Activated CD8-positive, alpha-beta T cell treated with anti-CD3 and anti-CD28 coated beads for 36 hours (primary cell): ENCODE measurements around the gene INS. TPM values are rescaled to one million over a fixed set of nuclear protein-coding genes. Genes with fewer than 3 reads are reported as not detected.

ENCODE experiments used
- ATAC-seq: fragments of 200-7000 bp; cut with Tn5 transposase; one replicate; pipeline ENCODE4 v1.10.0; 2021; ENCODE audit warnings: mild to moderate bottlenecking, moderate library complexity
- CTCF ChIA-PET: fragments of 350-600 bp; sonication (Branson Sonifier 250); formaldehyde crosslinking; loops from one replicate; lab custom pipeline; 2021; ENCODE audit warnings: antibody characterized with exemption; lab: Charles Lee
- POLR2A ChIA-PET: fragments of 350-600 bp; sonication (Branson Sonifier 250); formaldehyde crosslinking; loops from one replicate; lab custom pipeline; 2021; ENCODE audit warnings: antibody characterized with exemption; lab: Charles Lee
- DNase-seq: peaks from one replicate; pipeline ENCODE4 v3.0.0-alpha.2; 2020
- H3K27ac Mint-ChIP-seq: one replicate; pipeline ENCODE4 v1.8.0; 2021; ENCODE audit warnings: mild to moderate bottlenecking, mixed read lengths
- H3K27me3 Mint-ChIP-seq: one replicate; pipeline ENCODE4 v1.8.0; 2021; ENCODE audit warnings: mixed read lengths
- H3K36me3 Mint-ChIP-seq: one replicate; pipeline ENCODE4 v1.8.0; 2021; ENCODE audit warnings: low read depth, mixed read lengths
- H3K4me1 Mint-ChIP-seq: one replicate; pipeline ENCODE4 v1.8.0; 2021; ENCODE audit warnings: low read depth, mixed read lengths
- H3K4me3 Mint-ChIP-seq: one replicate; pipeline ENCODE4 v1.8.0; 2021; ENCODE audit warnings: mild to moderate bottlenecking, moderate library complexity, mixed read lengths
- H3K9me3 Mint-ChIP-seq: one replicate; pipeline ENCODE4 v1.8.0; 2021; ENCODE audit warnings: mixed read lengths
- CTCF ChIP-seq: fragments of 200-600 bp; IDR thresholded peaks from one replicate; pipeline ENCODE4 v1.8.0; 2022; ENCODE audit warnings: antibody characterized with exemption, mild to moderate bottlenecking
- intact Hi-C: fragments of 100-400 bp; cut with micrococcal nuclease; formaldehyde crosslinking; loops from one replicate; pipeline ENCODE4 v1.10.0; 2022
- total RNA-seq, 2 experiments: library from RNA; stranded (reverse); gene quantifications; one replicate each; pipeline ENCODE4 v1.2.3, GENCODE V29; 2021

INS gene
- total RNA-seq, 2 experiments from 2014 or later = not detected

GRCh38 chr11:2188745-2189144, 27.7 kb upstream of the INS start:
- intact Hi-C loops = no loop called here
- H3K4me3 Mint-ChIP-seq = no peak overlapping the region

GRCh38 chr11:2187280-2187707, 26.3 kb upstream of the INS start:
- ChIA-PET POLR2A (no interaction called here), CTCF (interaction anchor here (0.8 to 4.2 kb wide), 8 partner anchors 11 to 234 kb away, joined by 3 to 42 read pairs (median 7); partner anchors contain the start of genes C11orf21 and TSPAN32)
- no peak for DNase-seq
- H3K27me3 Mint-ChIP-seq = peaks cover 19% of the 10 kb centered on the region
- no peak overlapping the region for H3K4me3 Mint-ChIP-seq
- H3K27ac Mint-ChIP-seq = no peak overlapping the region
- H3K9me3 Mint-ChIP-seq = no peaks in the 10 kb centered on the region
- ATAC-seq = no peak
- no peaks in the 10 kb centered on the region for H3K4me1 Mint-ChIP-seq
- H3K36me3 Mint-ChIP-seq = no peaks in the 10 kb centered on the region
- no peak for TF ChIP-seq CTCF
- intact Hi-C loops = no loop called here

More at GRCh38 chr11:2188745-2189144, 27.7 kb upstream of the INS start:
- no peak for ATAC-seq
- Mint-ChIP-seq H3K36me3 (no peaks in the 10 kb centered on the region), H3K4me1 (no peaks in the 10 kb centered on the region), H3K27ac (no peak overlapping the region), H3K27me3 (peaks cover 19% of the 10 kb centered on the region), H3K9me3 (no peaks in the 10 kb centered on the region)
- no peak for DNase-seq
- ChIA-PET POLR2A (no interaction called here), CTCF (interaction anchor here (0.6 to 3.4 kb wide), 2 partner anchors 110 to 117 kb away, joined by 3 to 26 read pairs; no protein-coding TSS in a partner anchor)
- no peak for TF ChIP-seq CTCF

- DNase-seq = peak; percentile 76
- POLR2A ChIA-PET = interaction anchor here (1.0 kb wide), 1 partner anchor 87 kb away, joined by 3 read pairs; no protein-coding TSS in a partner anchor
- intact Hi-C loops = no loop called here
These were observed 25.8 kb upstream of the INS start for GRCh38 chr11:2186669-2187279.

GRCh38 chr11:2185324-2186085, 24.5 kb upstream of the INS start:
- Mint-ChIP-seq H3K9me3 (no peaks in the 10 kb centered on the region), H3K4me1 (no peaks in the 10 kb centered on the region), H3K4me3 (no peak overlapping the region), H3K36me3 (no peaks in the 10 kb centered on the region), H3K27ac (no peak overlapping the region), H3K27me3 (peaks cover 16% of the 10 kb centered on the region)
- no peak for TF ChIP-seq CTCF
- no peak for DNase-seq
- no peak for ATAC-seq
- CTCF ChIA-PET = interaction anchor here (0.9 to 4.2 kb wide), 9 partner anchors 13 to 241 kb away, joined by 3 to 42 read pairs (median 6); partner anchors contain the start of genes C11orf21 and TSPAN32
- POLR2A ChIA-PET = interaction anchor here (1.0 kb wide), 1 partner anchor 85 kb away, joined by 3 read pairs; no protein-coding TSS in a partner anchor
- intact Hi-C loops = no loop called here

More at GRCh38 chr11:2186669-2187279, 25.8 kb upstream of the INS start:
- CTCF ChIA-PET = interaction anchor here (0.6 to 4.2 kb wide), 17 partner anchors 12 to 240 kb away, joined by 3 to 42 read pairs (median 4); partner anchors contain the start of genes C11orf21, TSPAN32 and TSSC4
- ATAC-seq = peak; percentile 94
- peaks cover 18% of the 10 kb centered on the region for H3K27me3 Mint-ChIP-seq
- no peaks in the 10 kb centered on the region for H3K36me3 Mint-ChIP-seq
- H3K9me3 Mint-ChIP-seq = no peaks in the 10 kb centered on the region
- no peak overlapping the region for H3K27ac Mint-ChIP-seq
- peak; percentile 75 for TF ChIP-seq CTCF
- no peak overlapping the region for H3K4me3 Mint-ChIP-seq
- H3K4me1 Mint-ChIP-seq = no peaks in the 10 kb centered on the region
